NCI-H2227 treated with DMSO at 0.1 percent for 48 hours (cell line): Measurements from ENCODE around the gene CD300LG.
"Not testable (repeated sequence)": the region's sequence is repeated elsewhere in the genome, so short reads cannot be mapped to it uniquely, and the experiment has no call there.

Source experiments
- DNase-seq: peaks from one replicate; lab custom pipeline; 2025; lab: John Stamatoyannopoulos, UW

Gene CD300LG

DNA sequence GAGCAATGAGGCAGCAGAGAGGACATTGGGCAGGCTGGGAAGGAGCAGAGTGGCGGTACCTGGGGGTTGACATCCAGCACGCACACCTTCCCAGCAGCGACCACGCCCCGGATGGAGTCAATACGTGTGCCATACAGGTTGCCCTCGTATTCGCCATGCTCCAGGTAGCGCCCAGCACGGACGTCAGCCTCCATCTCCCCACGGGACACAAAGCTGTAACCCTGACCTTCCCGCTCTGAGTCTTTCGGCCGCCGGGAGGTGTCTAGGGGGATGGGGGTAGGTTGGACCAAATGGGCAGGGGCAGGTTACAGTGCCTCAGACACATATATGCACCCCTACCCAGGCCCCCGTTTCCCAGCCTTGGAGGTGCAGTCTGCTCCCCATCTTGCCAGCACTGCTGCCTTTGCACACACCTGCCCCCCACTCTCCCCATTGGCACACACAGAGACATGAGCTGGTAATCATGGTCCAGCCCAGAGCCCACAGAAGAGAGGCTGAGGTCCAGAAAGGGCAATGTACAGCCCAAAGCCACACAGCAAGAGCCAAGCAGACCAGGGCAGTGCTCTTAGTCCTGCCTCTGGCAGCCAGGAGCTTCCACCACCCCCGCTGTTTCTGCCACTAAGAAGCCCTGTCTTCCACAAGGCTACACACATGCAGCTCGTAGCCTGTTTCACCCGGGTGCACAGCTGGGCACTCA, 32.9 kb downstream of the CD300LG start:
- DNase-seq = no peak

DNA sequence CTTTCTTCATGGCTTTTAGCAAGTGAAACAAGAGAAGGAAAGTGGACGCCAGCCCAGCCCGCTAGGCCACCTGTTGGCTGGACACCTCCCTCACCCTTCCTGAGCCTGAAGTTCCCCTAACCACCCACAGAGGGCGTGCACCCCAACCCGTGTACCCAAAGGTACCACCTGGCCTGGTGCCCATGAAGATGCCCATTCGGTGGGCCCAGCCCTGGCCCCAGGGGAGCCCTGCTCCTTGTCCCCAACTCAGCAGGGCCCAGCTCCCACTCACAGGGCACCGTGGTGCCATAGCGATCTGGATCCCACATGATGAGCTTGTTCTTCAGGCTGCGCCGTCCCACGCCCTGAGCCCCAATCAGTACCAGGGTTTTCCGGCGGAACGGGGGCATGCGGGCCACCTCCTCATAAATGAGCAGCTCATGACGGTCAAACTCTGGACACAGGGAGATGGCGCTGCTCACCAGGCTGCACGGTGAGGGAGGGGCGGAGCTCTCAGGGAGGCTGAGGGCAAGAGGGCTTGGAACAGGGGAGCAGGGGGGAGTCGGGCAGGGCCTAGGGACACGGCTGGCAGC, 33.5 kb downstream of the CD300LG start:
- DNase-seq = no peak

DNA sequence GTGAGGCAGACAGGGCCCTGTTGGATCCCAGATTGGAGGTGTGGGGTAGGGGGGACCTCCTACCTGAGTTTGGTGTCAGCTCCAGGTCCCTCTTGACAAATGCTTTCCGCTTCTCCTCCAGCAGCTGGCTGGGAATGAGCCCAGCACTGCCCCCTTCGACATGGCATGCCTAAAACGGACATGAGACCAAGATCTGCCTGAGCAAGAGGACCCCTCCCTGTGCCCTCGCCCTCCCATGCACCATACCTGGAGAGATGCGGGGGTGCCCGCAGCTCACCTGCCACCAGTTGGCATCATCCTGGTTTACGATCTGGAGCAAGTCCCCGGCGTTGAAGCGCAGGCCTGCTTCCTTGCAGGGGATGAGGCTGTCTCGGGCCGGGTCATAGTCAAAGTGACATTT, 34.2 kb downstream of the CD300LG start:
- DNase-seq = no peak

DNA sequence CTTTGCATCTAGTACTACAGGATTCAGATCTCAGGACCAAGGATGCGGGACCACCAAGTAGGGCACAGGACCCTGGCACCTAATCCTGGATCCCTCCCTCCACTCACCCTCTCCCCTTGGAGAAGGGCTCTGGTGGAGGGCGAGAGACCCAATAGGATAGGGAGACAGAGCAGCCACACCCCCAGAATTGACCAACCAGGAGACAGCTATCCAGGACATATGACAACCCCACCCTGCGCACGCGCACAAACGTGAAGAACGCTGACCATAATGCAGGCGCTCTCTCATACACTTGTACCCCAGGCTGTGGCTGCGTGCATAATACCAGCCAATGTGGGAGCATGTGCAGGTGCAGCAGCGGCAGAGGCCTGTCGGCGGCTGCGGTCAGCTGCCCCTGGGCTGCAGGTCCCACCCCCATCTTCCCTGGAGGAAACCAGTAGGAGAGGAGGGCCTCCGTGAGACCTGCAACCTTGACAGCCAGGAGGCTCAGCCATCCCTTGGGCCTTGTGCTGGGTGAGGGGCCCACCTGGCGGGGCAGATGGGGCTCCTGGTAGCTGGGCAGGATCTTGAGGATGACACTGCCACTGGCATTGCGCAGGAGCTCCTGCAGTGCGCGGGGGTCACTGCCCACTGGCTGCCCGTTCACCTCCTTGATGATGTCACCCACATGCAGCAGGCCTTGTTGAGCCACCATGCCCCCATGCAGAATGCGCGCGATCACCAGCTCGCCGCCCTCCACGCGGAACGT, 35.0 kb downstream of the CD300LG start:
- DNase-seq = no peak

DNA sequence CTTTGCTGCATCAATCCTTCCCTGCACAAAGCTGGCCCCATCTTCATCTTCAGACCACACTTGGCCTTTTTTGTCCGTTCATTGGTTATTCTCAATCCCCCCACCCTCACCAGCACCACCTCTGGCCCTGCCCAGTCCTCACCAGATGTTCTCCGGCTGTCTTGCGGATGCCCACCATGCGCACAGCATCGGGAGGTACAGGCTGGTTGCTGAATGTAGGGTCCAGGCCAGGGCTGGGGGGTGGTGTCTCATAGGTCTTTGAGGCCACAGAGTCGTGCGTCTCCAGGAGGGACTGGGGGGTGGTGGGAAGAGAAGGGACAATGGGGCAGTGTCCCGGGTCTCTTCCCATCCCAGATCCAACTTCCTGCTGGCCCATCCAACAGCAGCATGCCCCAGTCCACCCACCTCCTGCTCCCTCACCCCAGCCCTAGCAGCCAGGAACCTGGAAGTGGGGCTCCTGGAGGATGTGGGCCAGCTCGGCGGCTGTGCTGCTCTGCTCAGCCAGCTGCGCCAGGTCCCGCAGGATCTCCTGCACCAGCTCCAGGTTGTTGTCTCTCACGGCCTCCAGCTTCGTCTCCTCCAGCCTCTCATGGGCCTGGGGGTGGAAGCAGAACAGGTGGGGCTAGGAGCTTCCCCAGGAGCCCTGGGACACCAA, 35.9 kb downstream of the CD300LG start:
- no peak for DNase-seq

DNA sequence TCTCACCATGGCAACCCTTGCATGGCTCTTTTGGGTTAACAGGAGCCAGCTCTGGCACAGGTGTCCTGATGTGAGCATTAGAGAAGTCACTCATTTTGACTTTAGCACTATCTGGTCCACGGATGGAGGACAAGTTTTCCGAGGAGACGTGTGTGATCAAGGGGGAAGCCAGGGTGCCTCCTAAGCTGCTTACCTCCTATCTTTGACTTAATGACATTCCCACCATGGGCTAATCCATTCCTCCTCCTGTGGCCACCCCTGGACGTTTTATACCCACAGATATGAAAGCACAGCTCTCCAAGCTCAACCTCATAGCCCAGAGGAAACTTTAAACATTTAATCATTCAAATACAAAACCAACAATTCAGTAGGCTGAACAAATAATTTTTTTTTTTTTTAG, 41.6 kb downstream of the CD300LG start:
- no peak for DNase-seq

DNA sequence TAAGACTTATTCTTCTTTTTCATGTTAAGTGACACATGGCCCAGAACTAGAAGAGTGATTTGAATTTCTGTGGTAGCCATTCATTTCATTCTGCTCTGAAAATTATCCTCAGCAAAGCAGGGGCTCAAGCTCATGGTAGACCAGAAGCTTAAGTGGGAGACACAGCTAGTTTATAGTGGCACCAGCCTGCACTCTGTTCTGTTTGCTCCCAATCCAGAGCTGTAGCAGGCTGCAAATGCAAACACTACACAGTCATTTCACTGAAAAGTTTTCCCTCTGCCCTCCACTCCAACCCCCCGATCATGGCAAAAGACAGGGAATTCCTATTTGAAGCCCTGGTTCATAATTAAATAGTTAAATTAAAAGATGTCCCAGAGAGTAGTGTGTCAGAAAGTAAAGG, 43.3 kb downstream of the CD300LG start:
- no peak for DNase-seq

DNA sequence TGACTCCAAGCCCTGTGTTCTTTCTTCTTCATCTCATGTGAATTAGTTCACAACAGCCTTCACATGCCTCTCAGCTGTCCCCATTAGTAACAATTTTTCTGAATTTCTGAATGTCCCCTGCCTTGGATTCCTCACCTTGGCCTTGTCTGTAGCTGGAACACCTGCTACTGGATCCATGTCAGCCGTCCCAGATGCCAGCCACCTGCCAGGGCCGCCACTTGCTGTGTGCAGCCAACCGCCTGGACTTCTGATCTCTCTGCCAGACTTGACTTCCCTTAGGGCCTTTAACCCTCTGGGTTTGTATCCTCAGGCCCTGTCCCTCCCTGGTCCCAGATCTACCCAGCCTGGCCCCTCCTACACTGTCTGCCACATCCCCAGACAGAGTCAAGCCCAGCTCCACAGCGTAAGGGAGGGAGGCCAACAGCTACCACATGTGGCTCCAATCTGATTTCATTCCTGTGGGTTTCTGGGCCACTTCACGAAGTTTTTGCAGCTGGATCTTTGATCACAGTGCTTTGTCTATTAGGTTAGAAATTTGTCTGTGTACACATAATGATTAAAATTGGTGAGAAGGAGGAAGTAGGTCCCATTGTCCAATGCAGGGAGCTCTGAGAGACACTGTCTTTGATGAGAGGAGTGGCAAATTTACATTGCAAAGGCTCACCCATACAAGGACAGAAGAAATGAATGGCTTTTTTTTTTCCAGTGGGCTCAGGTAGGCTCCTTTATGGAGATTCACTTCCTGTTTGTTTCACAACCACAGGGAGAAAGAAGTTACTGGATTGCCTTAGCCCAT, 45.1 kb downstream of the CD300LG start:
- DNase-seq = no peak

DNA sequence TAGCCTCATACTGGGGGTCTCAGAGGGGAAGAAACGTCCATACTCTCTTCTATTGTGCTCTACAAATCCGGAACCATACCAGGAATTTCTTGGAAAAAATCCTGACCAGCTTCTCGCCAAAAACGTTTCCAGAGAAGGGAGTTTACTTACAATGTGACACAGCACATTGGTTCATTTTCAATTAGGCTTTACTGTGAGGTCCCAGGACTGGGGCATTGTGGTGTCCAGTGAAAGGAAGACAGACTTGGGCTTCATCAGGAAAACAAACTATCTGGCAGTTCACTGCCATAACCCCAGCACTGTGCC, 45.6 kb downstream of the CD300LG start:
- no peak for DNase-seq

DNA sequence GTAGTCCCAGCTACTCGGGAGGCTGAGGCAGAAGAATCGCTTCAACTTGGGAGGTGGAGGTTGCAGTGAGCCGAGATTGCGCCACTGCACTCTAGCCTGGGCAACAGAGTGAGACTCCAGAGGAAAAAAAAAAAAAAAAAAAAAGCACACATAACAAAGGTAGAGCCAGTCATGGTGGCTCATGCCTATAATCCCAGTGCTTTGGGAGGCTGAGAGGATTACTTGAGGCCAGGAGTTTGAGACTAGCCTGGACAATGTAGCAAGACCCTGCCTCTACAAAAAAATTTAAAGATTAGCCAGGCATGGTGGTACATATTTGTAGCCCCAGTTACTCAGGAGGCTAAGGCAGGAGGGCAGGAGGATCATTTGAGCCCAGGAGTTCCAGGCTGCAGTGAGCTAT, 47.5 kb downstream of the CD300LG start:
- DNase-seq = not testable (repeated sequence)

DNA sequence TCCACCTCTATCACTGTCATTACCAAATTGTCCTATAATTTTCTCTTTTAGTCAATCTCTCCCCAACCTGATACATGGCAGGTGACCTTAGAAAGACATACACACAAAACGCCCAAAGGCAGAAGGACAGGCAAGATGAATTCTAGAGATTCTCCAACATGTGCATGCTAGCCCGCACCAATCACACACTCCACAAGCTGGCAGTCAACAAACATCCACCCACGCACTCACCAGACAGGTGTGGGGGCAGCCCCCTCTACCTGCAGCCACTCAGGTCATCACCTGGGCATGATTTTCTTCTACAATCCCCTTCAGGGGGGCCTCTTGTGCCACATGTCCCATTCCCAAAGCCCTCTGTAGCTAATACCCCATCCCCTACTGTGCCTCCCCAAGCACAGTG, 50.9 kb downstream of the CD300LG start:
- no peak for DNase-seq

DNA sequence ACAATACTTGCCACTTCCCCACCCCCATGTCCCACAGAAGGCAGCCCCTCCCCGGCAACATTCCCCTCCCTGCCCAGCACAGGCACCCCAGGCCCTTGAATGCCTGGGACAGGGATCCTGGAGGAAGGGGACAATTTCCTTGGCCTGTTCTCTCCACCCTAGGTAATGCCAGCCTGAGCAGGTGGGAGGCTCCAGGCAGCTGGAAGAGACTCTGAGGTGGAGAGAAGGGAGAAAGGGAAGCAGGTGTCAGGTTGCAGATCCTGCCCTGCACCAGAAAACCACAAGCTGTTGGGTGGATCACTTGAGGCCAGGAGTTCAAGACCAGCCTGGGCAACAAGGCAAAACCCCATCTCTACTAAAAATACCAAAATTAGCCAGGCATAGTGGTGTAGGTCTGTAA, 51.5 kb downstream of the CD300LG start:
- DNase-seq = no peak

DNA sequence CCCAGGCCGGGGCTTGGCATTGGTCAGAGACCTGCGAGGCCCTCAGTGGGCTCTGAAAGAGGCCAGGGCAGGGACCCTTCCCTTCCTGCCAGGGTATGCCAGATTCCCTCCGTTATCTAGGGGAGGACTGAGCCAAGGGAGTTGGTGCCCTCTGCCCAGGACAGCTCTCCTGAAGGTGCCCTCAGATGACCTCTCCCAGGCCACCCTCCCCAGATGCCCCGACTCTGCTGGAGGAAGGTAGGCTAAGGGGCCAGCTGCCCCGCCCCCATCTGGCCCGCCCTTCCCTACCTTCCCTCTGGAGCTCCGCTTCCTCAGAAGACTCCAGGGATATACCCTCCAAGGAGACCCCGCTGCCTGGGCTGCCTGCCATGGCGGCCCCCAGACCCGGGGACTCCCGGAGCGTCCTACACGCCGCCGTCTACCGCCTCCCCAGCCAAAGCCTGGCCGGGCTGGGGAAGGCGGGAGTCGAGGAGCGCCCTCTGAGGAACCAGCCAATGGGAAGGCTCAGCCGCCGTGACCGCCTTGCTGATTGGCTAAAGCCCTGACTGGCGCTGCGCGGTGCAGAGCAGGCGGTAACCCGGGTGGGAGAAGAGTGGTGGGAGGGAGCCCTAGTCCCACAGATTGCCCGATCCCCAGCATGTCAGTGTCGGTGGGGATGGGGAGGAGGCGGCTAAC, 53.3 kb downstream of the CD300LG start:
- peak; percentile 90 for DNase-seq

DNA sequence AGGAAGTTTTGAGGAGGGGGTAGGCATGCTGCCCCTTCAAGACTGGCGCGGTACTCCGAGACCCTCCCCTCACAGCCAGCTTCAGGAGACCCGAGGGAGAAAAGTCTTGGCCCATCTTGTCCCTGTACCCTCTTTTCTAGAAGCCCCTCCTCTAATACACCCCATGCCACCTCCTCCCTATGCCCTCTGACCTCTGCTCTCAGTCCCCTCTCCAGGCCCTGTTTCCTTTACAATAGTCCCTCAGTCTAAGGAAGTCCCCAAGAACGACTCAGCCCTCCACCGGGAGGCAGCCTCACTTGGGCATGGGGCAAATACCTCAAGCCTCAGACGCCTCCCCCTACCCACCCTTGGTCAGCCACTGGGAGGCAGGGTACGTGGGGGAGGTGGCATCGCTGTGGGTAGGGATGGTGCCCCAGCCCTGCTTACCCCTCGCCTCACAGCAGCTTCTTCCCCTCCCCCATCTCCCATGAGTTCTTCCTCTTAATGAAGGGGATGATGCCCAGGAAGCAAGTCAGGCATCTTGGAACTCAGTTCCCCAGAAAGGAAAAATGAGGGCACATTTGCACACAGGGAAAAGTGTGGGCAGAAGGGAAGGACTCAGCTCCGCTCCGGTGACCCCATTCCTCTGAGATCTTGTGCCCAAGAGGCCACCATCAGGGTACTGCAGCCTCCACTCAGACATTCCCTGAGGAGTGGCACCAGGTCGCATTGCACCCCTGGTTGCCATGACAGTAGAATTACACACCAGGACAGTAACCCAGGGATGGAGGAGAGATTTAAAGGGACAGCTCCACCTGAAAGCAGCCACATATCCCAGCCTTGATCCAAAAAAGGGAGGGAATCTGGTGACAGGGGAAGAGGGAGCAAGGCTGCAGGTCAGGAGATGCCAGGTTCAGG, 54.1 kb downstream of the CD300LG start:
- peak; percentile 43 for DNase-seq

DNA sequence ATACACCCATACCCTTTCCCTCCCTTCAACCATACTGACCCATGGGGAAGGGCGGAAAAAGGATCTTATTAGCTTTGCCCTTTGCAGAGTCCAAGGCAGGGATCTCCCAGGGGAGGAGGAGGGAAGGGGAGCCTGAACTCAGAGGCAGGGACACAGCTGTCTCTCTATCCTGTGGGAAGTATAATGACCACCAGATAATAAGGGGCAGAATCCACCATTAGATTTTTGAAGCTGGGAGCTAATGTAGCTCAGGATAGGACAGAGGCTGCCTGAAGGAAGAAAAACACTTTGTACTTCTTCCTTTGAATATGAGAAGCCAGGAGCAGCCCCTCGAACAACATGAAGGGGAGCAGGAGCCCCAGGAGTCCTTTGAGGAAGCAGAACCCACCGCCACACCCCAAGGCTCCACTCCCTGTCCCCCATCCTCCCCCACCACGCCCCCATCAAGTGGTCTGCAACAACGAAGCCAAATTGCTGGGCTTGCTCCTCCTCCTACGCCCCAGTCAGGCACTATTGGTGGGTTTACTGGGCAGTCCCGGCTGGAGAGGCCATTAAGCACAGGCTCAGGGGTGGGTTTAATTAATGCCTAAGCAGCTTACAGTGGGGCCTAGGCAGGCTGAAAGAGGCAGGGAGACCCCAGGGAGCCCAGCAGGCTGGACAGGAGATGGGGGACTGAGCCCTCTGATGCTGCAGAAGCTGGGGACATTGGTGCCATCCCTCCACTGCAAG, 55.0 kb downstream of the CD300LG start:
- peak; percentile 58 for DNase-seq

DNA sequence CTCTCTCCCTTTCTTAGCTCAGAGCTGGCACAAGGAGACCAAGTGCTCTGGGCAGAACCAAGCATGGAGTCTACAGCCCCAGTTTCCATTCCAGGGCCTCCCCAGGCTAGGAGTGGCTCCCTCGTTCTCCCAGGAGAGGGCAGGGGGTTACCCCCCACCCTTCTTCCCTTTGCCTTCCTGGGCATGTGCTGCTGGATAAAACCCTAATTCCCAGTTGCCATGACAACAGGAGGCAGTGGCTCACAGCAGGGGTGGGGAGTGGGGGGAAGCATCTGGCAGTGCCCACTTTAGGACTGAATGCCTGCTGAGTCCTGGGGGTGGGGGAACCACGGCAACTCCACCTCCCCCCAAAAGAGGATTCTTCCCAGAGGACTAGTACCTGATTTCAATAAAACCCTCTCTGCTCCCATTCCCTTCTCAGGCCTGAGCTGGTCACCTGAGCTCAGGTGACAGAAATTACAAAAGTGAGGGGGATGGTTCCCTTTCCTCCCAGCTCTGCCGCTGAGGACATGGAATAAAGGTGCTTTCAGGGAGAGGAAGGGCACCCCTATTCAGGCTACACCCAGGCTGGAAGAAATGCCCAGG, 58.5 kb downstream of the CD300LG start:
- DNase-seq = peak; percentile 38

DNA sequence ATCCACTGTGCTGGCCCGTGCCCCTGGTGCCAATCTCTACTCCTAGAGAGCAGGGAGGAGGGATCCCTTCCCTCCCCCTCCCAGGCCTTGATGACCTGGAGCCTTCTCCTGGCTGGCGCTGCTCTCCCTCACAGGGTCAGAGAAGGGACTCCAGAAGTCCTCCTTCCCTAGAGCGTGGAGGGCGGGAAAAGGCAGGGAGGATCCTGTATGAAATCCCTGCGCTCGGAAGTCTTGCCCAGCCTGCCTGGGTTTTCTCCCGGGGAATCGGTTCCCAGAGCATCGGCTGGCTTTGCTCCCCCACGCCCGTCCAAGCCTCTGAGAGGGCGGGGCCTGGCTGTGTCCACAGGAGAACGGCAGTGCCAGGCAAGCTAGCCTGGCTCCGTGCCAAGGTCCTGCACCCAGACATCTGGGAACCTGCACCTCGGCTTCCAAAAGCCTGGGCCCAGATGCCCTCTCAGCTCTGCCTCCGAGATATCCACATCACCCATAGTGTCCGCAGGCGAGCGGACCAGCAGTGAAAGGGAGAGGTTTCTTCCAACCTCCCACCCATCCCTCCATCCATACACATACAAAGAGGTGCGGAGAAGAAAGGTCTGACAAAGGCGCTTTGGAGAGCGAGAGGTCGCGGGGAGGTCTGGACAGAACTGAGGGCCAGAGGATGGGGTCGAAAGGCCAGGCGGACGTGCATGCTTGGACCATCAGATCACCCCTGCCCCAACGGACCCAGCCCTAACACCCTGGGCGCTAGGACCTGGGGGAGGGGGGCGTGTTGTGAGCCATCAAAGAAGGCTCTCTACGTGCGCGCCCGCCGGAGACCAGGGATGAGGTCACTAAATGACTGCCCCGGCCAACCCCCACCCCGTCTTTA, 59.2 kb downstream of the CD300LG start:
- DNase-seq = peak; percentile 81

DNA sequence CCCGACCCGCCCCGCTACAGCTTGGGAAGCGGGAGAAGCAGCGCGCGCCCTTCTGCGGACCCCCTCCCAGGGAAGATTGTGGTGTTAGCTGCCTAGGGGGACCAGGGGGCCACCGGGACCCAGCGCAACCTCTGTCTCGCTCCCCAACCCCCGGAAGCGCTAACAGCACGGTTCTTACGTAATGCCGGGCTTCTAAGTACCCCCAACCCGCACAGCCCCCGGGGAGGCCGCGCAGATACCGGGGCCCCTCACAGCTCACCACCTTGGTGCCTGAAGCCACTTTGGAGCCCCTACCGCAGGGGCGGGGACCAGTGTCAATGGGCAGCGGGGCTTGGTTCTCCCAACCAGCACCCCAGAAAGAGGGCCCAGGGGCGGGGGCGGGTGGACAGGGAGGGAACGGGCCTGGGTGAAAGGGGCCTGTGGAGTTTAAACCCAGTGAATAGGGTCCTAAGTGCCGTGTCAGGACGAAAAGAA, 60.0 kb downstream of the CD300LG start:
- no peak for DNase-seq
